CD4-positive, alpha-beta T cell (primary cell): ENCODE results near the gene TTLL11. TPM values are rescaled to one million over a fixed set of nuclear protein-coding genes. Genes with fewer than 3 reads are reported as not detected.

Experiments
- ATAC-seq: fragments of 200-7000 bp; cut with Tn5 transposase; one replicate; pipeline ENCODE4 v1.10.0; 2022; ENCODE audit warnings: mild to moderate bottlenecking; ENCODE audit not compliant: poor library complexity
- CTCF ChIA-PET: fragments of 350-600 bp; sonication (Branson Sonifier 250); formaldehyde crosslinking; loops from one replicate; lab custom pipeline; 2021; ENCODE audit warnings: antibody characterized with exemption, inconsistent platforms; lab: Charles Lee
- POLR2A ChIA-PET: fragments of 350-600 bp; sonication (Branson Sonifier 250); formaldehyde crosslinking; loops from one replicate; lab custom pipeline; 2021; ENCODE audit warnings: antibody characterized with exemption, inconsistent platforms; lab: Charles Lee
- DNase-seq, 14 experiments: peaks; one replicate each; pipeline ENCODE4 v3.0.0-alpha.2; 2013 to 2020; ENCODE audit warnings: mixed read lengths in 2 of 14
- H3K27ac ChIP-seq, 2 donors: one replicate each; pipeline versions ENCODE4 v1.5.1 to v1.7.0; 2013; ENCODE audit warnings: low read length in 2 of 2, low read depth in 1 of 2, mild to moderate bottlenecking in 1 of 2
- H3K27me3 ChIP-seq, 2 experiments: 1 replicate in 1 of 2; 2 replicates in 1 of 2; pipeline versions ENCODE4 v1.6.1 to v1.7.0; 2013; ENCODE audit warnings: low read length in 2 of 2, control low read depth in 1 of 2, mild to moderate bottlenecking in 1 of 2, moderate library complexity in 1 of 2; ENCODE audit not compliant: insufficient read depth in 2 of 2, control insufficient read depth in 1 of 2
- H3K36me3 ChIP-seq: one replicate; pipeline ENCODE4 v1.6.1; 2013; ENCODE audit warnings: low read length, control low read depth; ENCODE audit not compliant: insufficient read depth
- H3K4me1 ChIP-seq: one replicate; pipeline ENCODE4 v1.6.1; 2013; ENCODE audit warnings: low read length, control low read depth; ENCODE audit not compliant: insufficient read depth
- H3K4me3 ChIP-seq: one replicate; pipeline ENCODE4 v1.5.1; 2013; ENCODE audit warnings: mild to moderate bottlenecking, low read length, moderate library complexity
- H3K9me3 ChIP-seq, 2 experiments: 1 replicate in 1 of 2; 2 replicates in 1 of 2; pipeline versions ENCODE4 v1.6.1 to v1.7.0; 2013; ENCODE audit warnings: low read length in 2 of 2, mild to moderate bottlenecking in 2 of 2, control low read depth in 1 of 2, moderate library complexity in 1 of 2; ENCODE audit not compliant: control insufficient read depth in 1 of 2, insufficient read depth in 1 of 2
- H3K27ac Mint-ChIP-seq: one replicate; pipeline ENCODE4 v1.8.0; 2020; ENCODE audit warnings: mixed read lengths
- H3K27me3 Mint-ChIP-seq: one replicate; pipeline ENCODE4 v1.8.0; 2021; ENCODE audit warnings: mixed read lengths
- H3K36me3 Mint-ChIP-seq: one replicate; pipeline ENCODE4 v1.8.0; 2021; ENCODE audit warnings: low read depth, mixed read lengths
- H3K4me1 Mint-ChIP-seq: one replicate; pipeline ENCODE4 v1.8.0; 2021; ENCODE audit warnings: low read depth, mixed read lengths
- H3K4me3 Mint-ChIP-seq: one replicate; pipeline ENCODE4 v1.8.0; 2020; ENCODE audit warnings: mild to moderate bottlenecking, mixed read lengths
- H3K9me3 Mint-ChIP-seq: one replicate; pipeline ENCODE4 v1.8.0; 2020; ENCODE audit warnings: mixed read lengths
- CTCF ChIP-seq: fragments of 200-600 bp; IDR thresholded peaks from one replicate; pipeline ENCODE4 v1.8.0; 2022; ENCODE audit warnings: antibody characterized with exemption, mild to moderate bottlenecking
- intact Hi-C, 2 experiments: fragments of 100-400 bp; cut with DNase I in 1 of 2; cut with micrococcal nuclease in 1 of 2; formaldehyde crosslinking; loops; one replicate each; pipeline versions ENCODE4 v1.15.1 to v1.9.0; 2023 to 2025; cut with DNase I, micrococcal nuclease
- total RNA-seq, 174 experiments: library from RNA in 2 of 174; stranded (reverse) in 2 of 174; gene quantifications; one replicate each; pipeline ENCODE4 v1.2.3 and lab custom pipeline; 2021 to 2026

TTLL11 gene
- total RNA-seq, 2 experiments from 2014 or later, result 1.6 to 2.3 TPM

DNA sequence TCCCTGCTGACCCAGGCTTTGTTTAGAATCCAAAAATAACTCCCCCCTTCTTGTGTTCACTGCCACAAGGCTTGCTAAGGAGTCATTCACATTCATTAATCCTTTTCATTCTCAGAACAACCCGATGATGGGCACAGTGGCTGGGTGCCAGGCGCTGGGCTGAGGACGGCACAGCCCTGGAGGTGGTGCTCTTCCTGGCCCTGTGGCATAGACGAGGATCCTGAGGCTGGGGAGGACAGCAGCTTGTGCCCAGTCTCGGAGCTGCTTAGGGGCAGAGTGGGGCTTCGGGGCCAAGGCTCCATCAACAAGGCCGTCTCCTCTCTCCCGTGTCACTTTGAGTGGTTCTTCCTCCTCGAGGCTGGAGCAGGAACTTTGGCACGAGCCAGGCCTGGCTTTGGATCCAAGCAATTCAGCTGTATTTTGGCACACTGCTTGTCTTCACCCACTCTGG lies 166.7 kb downstream of the TTLL11 start:
- ChIA-PET CTCF (no interaction called here), POLR2A (no interaction called here)
- no peak for TF ChIP-seq CTCF
- ATAC-seq (no peak), DNase-seq (no peak)
- Histone ChIP-seq H3K4me1 (no peaks in the 10 kb centered on the region), H3K9me3 (no peaks in the 10 kb centered on the region), H3K27me3 (no peaks in the 10 kb centered on the region), H3K27ac (no peak overlapping the region), H3K36me3 (no peaks in the 10 kb centered on the region), H3K4me3 (no peak overlapping the region)
- Mint-ChIP-seq H3K27ac (no peak overlapping the region), H3K27me3 (no peaks in the 10 kb centered on the region), H3K36me3 (no peaks in the 10 kb centered on the region), H3K4me1 (no peaks in the 10 kb centered on the region), H3K4me3 (no peak overlapping the region), H3K9me3 (no peaks in the 10 kb centered on the region)
- intact Hi-C loops, result no loop called here

GRCh38 chr9:121925935-121926334 lies 167.2 kb downstream of the TTLL11 start:
- Histone ChIP-seq H3K36me3 (no peaks in the 10 kb centered on the region), H3K4me1 (no peaks in the 10 kb centered on the region), H3K4me3 (no peak overlapping the region), H3K27ac (no peak overlapping the region), H3K27me3 (no peaks in the 10 kb centered on the region), H3K9me3 (no peaks in the 10 kb centered on the region)
- Mint-ChIP-seq H3K27me3 (no peaks in the 10 kb centered on the region), H3K4me3 (no peak overlapping the region), H3K9me3 (no peaks in the 10 kb centered on the region), H3K36me3 (no peaks in the 10 kb centered on the region), H3K27ac (no peak overlapping the region), H3K4me1 (no peaks in the 10 kb centered on the region)
- intact Hi-C loops, result no loop called here
- POLR2A ChIA-PET, result no interaction called here
- ATAC-seq, result no peak
- DNase-seq, result no peak
- TF ChIP-seq CTCF, result no peak
- CTCF ChIA-PET, result no interaction called here

- DNase-seq (no peak), ATAC-seq (no peak)
- ChIA-PET POLR2A (no interaction called here), CTCF (no interaction called here)
- TF ChIP-seq CTCF, result no peak
- no peaks in the 10 kb centered on the region for H3K36me3 Mint-ChIP-seq
- no peak overlapping the region for H3K4me3 Mint-ChIP-seq
- intact Hi-C loops, result no loop called here
- no peaks in the 10 kb centered on the region for H3K9me3 Mint-ChIP-seq
- no peaks in the 10 kb centered on the region for H3K27me3 Mint-ChIP-seq
- no peaks in the 10 kb centered on the region for H3K4me1 ChIP-seq
- H3K27ac ChIP-seq, result no peak overlapping the region
- no peak overlapping the region for H3K4me3 ChIP-seq
- H3K4me1 Mint-ChIP-seq, result no peaks in the 10 kb centered on the region
- no peak overlapping the region for H3K27ac Mint-ChIP-seq
- no peaks in the 10 kb centered on the region for H3K27me3 ChIP-seq
- H3K36me3 ChIP-seq, result no peaks in the 10 kb centered on the region
- H3K9me3 ChIP-seq, result no peaks in the 10 kb centered on the region
Observed at GRCh38 chr9:121924700-121925099, 168.4 kb downstream of the TTLL11 start.
